Tibial nerve (tissue), 4 donors: ENCODE results near the gene CHRNA7. TPM values are rescaled to one million over a fixed set of nuclear protein-coding genes. Genes with fewer than 3 reads are reported as not detected.

Source experiments
- DNase-seq, 2 donors: peaks; one replicate each; pipeline ENCODE4 v3.0.0-alpha.2; 2019; ENCODE audit warnings: low spot score in 2 of 2
- H3K27ac ChIP-seq, 4 donors: fragments of 200-600 bp; sonication (generic) in 3 of 4; one replicate each; pipeline ENCODE4 v1.5.1; 2017 to 2019; ENCODE audit warnings: mild to moderate bottlenecking in 1 of 4
- H3K27me3 ChIP-seq, 2 donors: fragments of 200-600 bp; sonication (generic) in 1 of 2; one replicate each; pipeline versions ENCODE4 v1.5.1 to v1.6.0; 2017 to 2019
- H3K36me3 ChIP-seq, 3 donors: fragments of 200-600 bp; sonication (generic); one replicate each; pipeline ENCODE4 v1.5.1; 2018 to 2019
- H3K4me1 ChIP-seq, 4 donors: fragments of 200-600 bp; sonication (generic) in 3 of 4; one replicate each; pipeline ENCODE4 v1.5.1; 2017 to 2019
- H3K4me3 ChIP-seq, 4 donors: fragments of 200-600 bp; sonication (generic) in 3 of 4; one replicate each; pipeline ENCODE4 v1.5.1; 2017 to 2019; ENCODE audit warnings: mild to moderate bottlenecking in 1 of 4, moderate library complexity in 1 of 4
- H3K9me3 ChIP-seq, 4 donors: fragments of 200-600 bp; sonication (generic) in 3 of 4; one replicate each; pipeline ENCODE4 v1.5.1; 2017 to 2019
- EP300 ChIP-seq, 2 donors: sonication (generic); formaldehyde crosslinking; IDR thresholded peaks; one replicate each; pipeline ENCODE4 v1.6.1; 2017; ENCODE audit warnings: antibody characterized with exemption in 2 of 2, mild to moderate bottlenecking in 1 of 2
- POLR2A ChIP-seq, 2 donors: fragments of 450-650 bp; IDR thresholded peaks; one replicate each; pipeline ENCODE4 v1.6.1; 2017; ENCODE audit warnings: antibody characterized with exemption in 2 of 2, mild to moderate bottlenecking in 2 of 2, moderate library complexity in 2 of 2
- WGBS, 2 donors: methylation state at CpG; one replicate each; pipeline ENCODE4 v1.1.5; 2018; 5-methylcytosine and 5-hydroxymethylcytosine counted together
- total RNA-seq, 4 donors: library from RNA; depleted of rRNA; stranded (reverse); fragments of >200 nt; gene quantifications; one replicate each; pipeline ENCODE4 v1.1.0, GENCODE V29; 2016
- TF ChIP-seq, protein P1 (sequence below), 5 experiments: fragments of 200-600 bp in 3 of 5; fragments of 450-650 bp in 2 of 5; sonication (generic) in 3 of 5; IDR thresholded peaks; one replicate each; pipeline ENCODE4 v1.5.1; 2016 to 2019; ENCODE audit warnings: antibody characterized with exemption in 5 of 5, mild to moderate bottlenecking in 3 of 5, moderate library complexity in 2 of 5

Gene CHRNA7
- total RNA-seq, 4 donors from 2014 or later = 0.20 to 6.3 (median 1.3) TPM

DNA sequence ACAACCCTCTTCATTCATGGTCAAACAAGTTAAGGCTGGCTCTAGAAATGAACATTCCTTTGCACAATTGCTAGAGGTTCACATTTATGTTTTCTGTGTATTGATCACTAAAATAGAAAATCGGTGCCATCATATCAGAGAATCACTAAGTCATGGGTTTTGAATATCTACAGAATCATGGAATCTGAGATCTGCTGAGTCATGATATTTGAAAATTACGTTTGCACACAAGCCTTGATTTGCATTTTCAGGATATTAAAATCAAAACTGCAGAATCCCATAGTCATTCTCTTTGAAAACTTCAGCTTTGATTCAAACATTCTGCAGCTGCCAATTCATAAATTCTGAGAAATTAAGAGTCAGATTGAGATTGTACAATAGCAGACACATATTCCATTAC is 26.1 kb upstream of the CHRNA7 start:
- Histone ChIP-seq H3K9me3 (no peaks in the 10 kb centered on the region), H3K4me3 (no peak overlapping the region), H3K4me1 (no peaks in the 10 kb centered on the region), H3K36me3 (no peaks in the 10 kb centered on the region), H3K27ac (no peak overlapping the region), H3K27me3 (no peaks in the 10 kb centered on the region)
- no peak for DNase-seq
- 56 to 61% methylated on average over 2 of the region's 2 CpGs for WGBS, 2 donors
- TF ChIP-seq, protein P1, sequence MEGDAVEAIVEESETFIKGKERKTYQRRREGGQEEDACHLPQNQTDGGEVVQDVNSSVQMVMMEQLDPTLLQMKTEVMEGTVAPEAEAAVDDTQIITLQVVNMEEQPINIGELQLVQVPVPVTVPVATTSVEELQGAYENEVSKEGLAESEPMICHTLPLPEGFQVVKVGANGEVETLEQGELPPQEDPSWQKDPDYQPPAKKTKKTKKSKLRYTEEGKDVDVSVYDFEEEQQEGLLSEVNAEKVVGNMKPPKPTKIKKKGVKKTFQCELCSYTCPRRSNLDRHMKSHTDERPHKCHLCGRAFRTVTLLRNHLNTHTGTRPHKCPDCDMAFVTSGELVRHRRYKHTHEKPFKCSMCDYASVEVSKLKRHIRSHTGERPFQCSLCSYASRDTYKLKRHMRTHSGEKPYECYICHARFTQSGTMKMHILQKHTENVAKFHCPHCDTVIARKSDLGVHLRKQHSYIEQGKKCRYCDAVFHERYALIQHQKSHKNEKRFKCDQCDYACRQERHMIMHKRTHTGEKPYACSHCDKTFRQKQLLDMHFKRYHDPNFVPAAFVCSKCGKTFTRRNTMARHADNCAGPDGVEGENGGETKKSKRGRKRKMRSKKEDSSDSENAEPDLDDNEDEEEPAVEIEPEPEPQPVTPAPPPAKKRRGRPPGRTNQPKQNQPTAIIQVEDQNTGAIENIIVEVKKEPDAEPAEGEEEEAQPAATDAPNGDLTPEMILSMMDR (IDR thresholded peaks at IDR 0.05) = no peak
- no peak for TF ChIP-seq EP300 (IDR thresholded peaks at IDR 0.05)
- TF ChIP-seq POLR2A (IDR thresholded peaks at IDR 0.05) = no peak

DNA sequence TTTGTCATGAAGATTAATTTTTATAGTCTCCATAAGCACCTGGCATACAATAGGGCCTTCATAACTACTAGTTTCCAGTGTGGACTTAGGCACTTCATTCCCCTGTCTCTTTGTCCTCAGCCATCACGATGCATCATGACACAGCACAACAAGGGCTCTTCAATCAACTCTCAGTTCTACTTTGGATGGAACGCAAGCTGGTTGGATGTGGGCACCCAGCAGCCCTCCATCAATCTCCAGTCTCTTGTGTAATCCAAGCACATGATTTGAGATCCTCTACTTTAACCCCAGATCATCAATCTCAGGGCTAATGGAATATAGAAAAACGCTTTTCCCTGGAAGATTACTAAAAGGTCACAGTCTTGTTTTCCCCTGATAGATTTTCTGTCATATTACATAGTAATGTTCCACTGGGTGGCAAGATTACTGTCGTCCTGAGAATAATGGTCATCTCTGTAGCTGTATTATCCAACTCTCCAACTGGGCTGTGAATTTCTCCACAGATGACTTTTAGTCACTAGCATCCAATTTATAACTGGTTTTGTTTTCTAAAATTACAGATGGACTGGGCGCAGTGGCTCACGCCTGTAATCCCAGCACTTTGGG is 22.9 kb upstream of the CHRNA7 start:
- no peak for DNase-seq
- Histone ChIP-seq H3K36me3 (no peaks in the 10 kb centered on the region), H3K9me3 (no peaks in the 10 kb centered on the region), H3K27me3 (no peaks in the 10 kb centered on the region), H3K27ac (no peak overlapping the region), H3K4me3 (no peak overlapping the region), H3K4me1 (no peaks in the 10 kb centered on the region)
- 64 to 85% methylated on average over 6 of the region's 6 CpGs for WGBS, 2 donors
- TF ChIP-seq POLR2A (IDR thresholded peaks at IDR 0.05) (no peak), EP300 (IDR thresholded peaks at IDR 0.05) (no peak)
- TF ChIP-seq, protein P1 (IDR thresholded peaks at IDR 0.05) = no peak

DNA sequence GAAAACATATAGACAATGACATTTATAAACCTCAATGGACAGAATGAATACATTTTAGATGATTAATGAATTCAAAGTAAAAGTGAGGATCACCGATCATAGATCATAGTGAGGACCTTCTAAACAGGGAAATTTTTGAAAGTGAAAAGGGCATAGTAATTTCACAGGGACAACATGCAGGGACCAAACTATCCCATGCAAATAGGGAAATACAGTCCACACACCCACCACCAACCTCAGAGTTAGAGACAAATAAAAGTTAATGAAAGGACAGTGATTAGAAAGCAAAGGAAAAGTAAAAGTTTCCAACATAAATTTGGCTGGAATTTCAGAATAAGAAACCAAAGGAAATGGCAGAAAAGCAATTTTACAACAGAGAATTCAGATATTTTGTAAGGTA is 15.4 kb upstream of the CHRNA7 start:
- Histone ChIP-seq H3K36me3 (no peaks in the 10 kb centered on the region), H3K4me1 (no peaks in the 10 kb centered on the region), H3K9me3 (no peaks in the 10 kb centered on the region), H3K27me3 (no peaks in the 10 kb centered on the region), H3K27ac (no peak overlapping the region), H3K4me3 (no peak overlapping the region)
- TF ChIP-seq, protein P1 (IDR thresholded peaks at IDR 0.05) = no peak
- TF ChIP-seq POLR2A (IDR thresholded peaks at IDR 0.05) (no peak), EP300 (IDR thresholded peaks at IDR 0.05) (no peak)
- 86% methylated on average over 1 of the region's 1 CpG for WGBS, 2 donors
- DNase-seq = no peak

DNA sequence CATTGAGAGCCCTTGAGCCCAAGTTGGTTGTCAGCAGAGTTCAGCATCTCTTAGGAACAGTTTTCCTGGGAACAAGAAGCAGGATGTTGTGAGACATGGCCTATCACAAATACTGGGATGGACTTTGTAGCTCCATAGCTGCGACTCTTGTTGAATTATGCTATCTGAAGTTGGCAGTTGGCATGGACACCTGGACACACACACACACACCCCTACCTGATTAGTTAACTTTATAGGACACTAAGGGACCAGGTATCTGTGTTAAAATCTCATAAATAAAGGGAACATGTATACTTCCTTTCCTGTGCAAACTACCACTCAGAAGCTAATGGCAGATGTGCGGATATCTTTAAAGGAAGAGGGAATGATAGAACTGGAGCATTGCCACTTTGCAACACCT is 10.2 kb upstream of the CHRNA7 start:
- no peak for TF ChIP-seq POLR2A (IDR thresholded peaks at IDR 0.05)
- no peak for TF ChIP-seq EP300 (IDR thresholded peaks at IDR 0.05)
- TF ChIP-seq, protein P1 (IDR thresholded peaks at IDR 0.05) = no peak
- Histone ChIP-seq H3K27ac (no peak overlapping the region), H3K27me3 (no peaks in the 10 kb centered on the region), H3K4me3 (no peak overlapping the region), H3K36me3 (no peaks in the 10 kb centered on the region), H3K9me3 (no peaks in the 10 kb centered on the region), H3K4me1 (no peaks in the 10 kb centered on the region)
- DNase-seq = no peak
- 88 to 94% methylated on average over 2 of the region's 2 CpGs for WGBS, 2 donors

DNA sequence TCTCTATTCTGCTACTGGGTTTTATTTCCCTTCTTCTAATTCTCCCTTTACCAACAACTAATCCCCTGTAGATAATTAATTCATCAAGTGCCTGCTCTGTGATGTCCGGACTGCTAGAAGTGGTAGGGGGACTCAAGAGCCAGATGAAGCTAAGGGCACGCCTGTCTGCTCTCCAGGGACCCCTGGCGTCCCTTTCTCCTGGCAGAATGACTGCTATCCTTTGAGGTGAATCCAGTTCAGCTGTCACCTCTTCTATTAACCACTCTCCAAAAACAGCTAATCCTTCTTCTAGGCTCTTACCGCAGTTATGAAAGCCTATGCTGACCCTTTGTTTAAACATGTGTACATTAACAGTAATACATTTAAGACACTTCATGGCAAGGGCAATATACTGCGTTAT is 1.4 kb upstream of the CHRNA7 start:
- H3K4me3 ChIP-seq = no peak overlapping the region
- H3K27me3 ChIP-seq = peaks cover 0 to 40% of the 10 kb centered on the region in 2 donors
- 10 to 21% methylated on average over 5 of the region's 5 CpGs for WGBS, 2 donors

More for the DNA sequence above, 1.4 kb upstream of the CHRNA7 start:
- peaks cover 0 to 18% (median 0%) of the 10 kb centered on the region in 4 donors for H3K4me1 ChIP-seq
- H3K9me3 ChIP-seq = no peaks in the 10 kb centered on the region
- no peak for TF ChIP-seq EP300 (IDR thresholded peaks at IDR 0.05)
- no peak for TF ChIP-seq POLR2A (IDR thresholded peaks at IDR 0.05)
- TF ChIP-seq, protein P1 (IDR thresholded peaks at IDR 0.05) = no peak
- H3K27ac ChIP-seq = no peak overlapping the region
- H3K36me3 ChIP-seq = no peaks in the 10 kb centered on the region
- no peak for DNase-seq
